ENCODE results near the gene SPATA4. TPM values are rescaled to one million over a fixed set of nuclear protein-coding genes. Genes with fewer than 3 reads are reported as not detected.
A peak's percentile ranks its signal among the peaks of the same experiment; 100 is the strongest.

The SPATA4 gene
- total RNA-seq, 4 donors from 2014 or later: 0.46 to 0.64 TPM; not detected in 2

GRCh38 chr4:176193938-176194337 lies 1.4 kb downstream of the SPATA4 start:
- no peak overlapping the region for H3K4me3 ChIP-seq
- TF ChIP-seq CTCF (IDR thresholded peaks at IDR 0.05) (no peak), POLR2A (IDR thresholded peaks at IDR 0.05) (no peak), POLR2AphosphoS5 (IDR thresholded peaks at IDR 0.05) (no peak), EP300 (IDR thresholded peaks at IDR 0.05) (no peak)
- no peak for ATAC-seq
- peaks cover 0 to 37% (median 3%) of the 10 kb centered on the region in 3 donors for H3K4me1 ChIP-seq
- no peaks in the 10 kb centered on the region for H3K27me3 ChIP-seq
- 51 to 63% methylated on average over 2 to 3 of the region's 3 CpGs for WGBS, 2 donors (ENCODE audit: low coverage in 1 of 2)
- peak overlapping the region in 2 of 4 donors; percentile 57 to 83 for H3K27ac ChIP-seq
- no peaks in the 10 kb centered on the region for H3K36me3 ChIP-seq
- no peaks in the 10 kb centered on the region for H3K9me3 ChIP-seq

GRCh38 chr4:176193126-176193525 lies 2.3 kb downstream of the SPATA4 start:
- 13 to 16% methylated on average over 4 of the region's 4 CpGs for WGBS, 2 donors (ENCODE audit: low coverage in 1 of 2)
- Histone ChIP-seq H3K4me1 (peaks cover 0 to 37% (median 3%) of the 10 kb centered on the region in 3 donors), H3K9me3 (no peaks in the 10 kb centered on the region), H3K27me3 (no peaks in the 10 kb centered on the region), H3K27ac (peak overlapping the region in 2 of 4 donors; percentile 57 to 83), H3K4me3 (no peak overlapping the region), H3K36me3 (no peaks in the 10 kb centered on the region)
- ATAC-seq: no peak
- TF ChIP-seq CTCF (IDR thresholded peaks at IDR 0.05) (no peak), POLR2AphosphoS5 (IDR thresholded peaks at IDR 0.05) (peak; percentile 34)

- Histone ChIP-seq H3K27ac (peak overlapping the region in 2 of 4 donors; percentile 4 to 57), H3K9me3 (no peaks in the 10 kb centered on the region), H3K36me3 (no peaks in the 10 kb centered on the region), H3K27me3 (no peaks in the 10 kb centered on the region), H3K4me1 (peaks cover 0 to 47% (median 3%) of the 10 kb centered on the region in 3 donors), H3K4me3 (no peak overlapping the region)
- WGBS, 2 donors (ENCODE audit: low coverage in 1 of 2): 47 to 50% methylated on average over 1 of the region's 1 CpG
- TF ChIP-seq EP300 (IDR thresholded peaks at IDR 0.05): no peak
- TF ChIP-seq POLR2A (IDR thresholded peaks at IDR 0.05): no peak
- TF ChIP-seq POLR2AphosphoS5 (IDR thresholded peaks at IDR 0.05): no peak
- TF ChIP-seq CTCF (IDR thresholded peaks at IDR 0.05): no peak
- no peak for ATAC-seq
These were observed 3.4 kb downstream of the SPATA4 start for GRCh38 chr4:176191974-176192373.

GRCh38 chr4:176189891-176190795 lies 5.2 kb downstream of the SPATA4 start:
- TF ChIP-seq EP300 (IDR thresholded peaks at IDR 0.05) (no peak), POLR2AphosphoS5 (IDR thresholded peaks at IDR 0.05) (no peak), POLR2A (IDR thresholded peaks at IDR 0.05) (no peak), CTCF (IDR thresholded peaks at IDR 0.05) (no peak)
- no peaks in the 10 kb centered on the region for H3K9me3 ChIP-seq
- peak overlapping the region in 2 of 4 donors; percentile 28 to 34 for H3K27ac ChIP-seq
- H3K27me3 ChIP-seq: no peaks in the 10 kb centered on the region
- no peak overlapping the region for H3K4me3 ChIP-seq
- H3K4me1 ChIP-seq: peaks cover 0 to 45% (median 3%) of the 10 kb centered on the region in 3 donors
- no peaks in the 10 kb centered on the region for H3K36me3 ChIP-seq
- 72 to 74% methylated on average over 8 to 11 of the region's 11 CpGs for WGBS, 2 donors (ENCODE audit: low coverage in 1 of 2)
- ATAC-seq: no peak

- no peak for ATAC-seq
- no peaks in the 10 kb centered on the region for H3K9me3 ChIP-seq
- H3K4me3 ChIP-seq: no peak overlapping the region
- no peaks in the 10 kb centered on the region for H3K36me3 ChIP-seq
- no peak overlapping the region for H3K27ac ChIP-seq
- TF ChIP-seq CTCF (IDR thresholded peaks at IDR 0.05): no peak
- no peak for TF ChIP-seq EP300 (IDR thresholded peaks at IDR 0.05)
- TF ChIP-seq POLR2A (IDR thresholded peaks at IDR 0.05): no peak
- TF ChIP-seq POLR2AphosphoS5 (IDR thresholded peaks at IDR 0.05): no peak
- no peaks in the 10 kb centered on the region for H3K27me3 ChIP-seq
- H3K4me1 ChIP-seq: peaks cover 0 to 32% (median 0%) of the 10 kb centered on the region in 3 donors
These were observed 6.7 kb downstream of the SPATA4 start for GRCh38 chr4:176188654-176189053.
